ENCODE measurements around the gene ANGEL1.

DNA sequence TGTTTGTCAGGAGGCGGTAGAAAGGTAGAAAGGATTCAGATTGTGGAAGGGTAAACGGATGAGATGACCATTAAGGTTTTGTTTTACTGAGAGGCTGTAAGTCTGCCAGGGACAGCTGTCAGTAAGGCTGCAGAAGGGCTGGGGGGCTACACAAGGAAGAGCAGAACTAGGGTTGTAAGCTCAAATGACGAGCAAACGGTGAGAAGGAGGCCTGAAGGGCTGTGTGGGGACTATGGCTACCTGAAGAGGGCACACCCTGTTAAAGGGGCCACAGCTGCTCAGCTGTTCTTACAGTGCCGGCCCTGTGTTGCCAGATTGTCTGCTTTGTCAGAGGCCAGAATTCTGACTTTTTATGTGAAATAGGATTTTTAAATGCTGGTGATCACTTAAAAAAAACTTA, 32.3 kb downstream of the ANGEL1 start:
- TF ChIP-seq, protein P1, sequence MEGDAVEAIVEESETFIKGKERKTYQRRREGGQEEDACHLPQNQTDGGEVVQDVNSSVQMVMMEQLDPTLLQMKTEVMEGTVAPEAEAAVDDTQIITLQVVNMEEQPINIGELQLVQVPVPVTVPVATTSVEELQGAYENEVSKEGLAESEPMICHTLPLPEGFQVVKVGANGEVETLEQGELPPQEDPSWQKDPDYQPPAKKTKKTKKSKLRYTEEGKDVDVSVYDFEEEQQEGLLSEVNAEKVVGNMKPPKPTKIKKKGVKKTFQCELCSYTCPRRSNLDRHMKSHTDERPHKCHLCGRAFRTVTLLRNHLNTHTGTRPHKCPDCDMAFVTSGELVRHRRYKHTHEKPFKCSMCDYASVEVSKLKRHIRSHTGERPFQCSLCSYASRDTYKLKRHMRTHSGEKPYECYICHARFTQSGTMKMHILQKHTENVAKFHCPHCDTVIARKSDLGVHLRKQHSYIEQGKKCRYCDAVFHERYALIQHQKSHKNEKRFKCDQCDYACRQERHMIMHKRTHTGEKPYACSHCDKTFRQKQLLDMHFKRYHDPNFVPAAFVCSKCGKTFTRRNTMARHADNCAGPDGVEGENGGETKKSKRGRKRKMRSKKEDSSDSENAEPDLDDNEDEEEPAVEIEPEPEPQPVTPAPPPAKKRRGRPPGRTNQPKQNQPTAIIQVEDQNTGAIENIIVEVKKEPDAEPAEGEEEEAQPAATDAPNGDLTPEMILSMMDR (IDR thresholded peaks at IDR 0.05) = no peak
- no peak for TF ChIP-seq POLR2A (IDR thresholded peaks at IDR 0.05)
